Iris pigment epithelial cell (primary cell): ENCODE measurements around the gene XYLT1.

Experiments
- DNase-seq: peaks from one replicate; pipeline ENCODE4 v3.0.0-alpha.2; 2011; ENCODE audit warnings: low read depth

The XYLT1 gene

DNA sequence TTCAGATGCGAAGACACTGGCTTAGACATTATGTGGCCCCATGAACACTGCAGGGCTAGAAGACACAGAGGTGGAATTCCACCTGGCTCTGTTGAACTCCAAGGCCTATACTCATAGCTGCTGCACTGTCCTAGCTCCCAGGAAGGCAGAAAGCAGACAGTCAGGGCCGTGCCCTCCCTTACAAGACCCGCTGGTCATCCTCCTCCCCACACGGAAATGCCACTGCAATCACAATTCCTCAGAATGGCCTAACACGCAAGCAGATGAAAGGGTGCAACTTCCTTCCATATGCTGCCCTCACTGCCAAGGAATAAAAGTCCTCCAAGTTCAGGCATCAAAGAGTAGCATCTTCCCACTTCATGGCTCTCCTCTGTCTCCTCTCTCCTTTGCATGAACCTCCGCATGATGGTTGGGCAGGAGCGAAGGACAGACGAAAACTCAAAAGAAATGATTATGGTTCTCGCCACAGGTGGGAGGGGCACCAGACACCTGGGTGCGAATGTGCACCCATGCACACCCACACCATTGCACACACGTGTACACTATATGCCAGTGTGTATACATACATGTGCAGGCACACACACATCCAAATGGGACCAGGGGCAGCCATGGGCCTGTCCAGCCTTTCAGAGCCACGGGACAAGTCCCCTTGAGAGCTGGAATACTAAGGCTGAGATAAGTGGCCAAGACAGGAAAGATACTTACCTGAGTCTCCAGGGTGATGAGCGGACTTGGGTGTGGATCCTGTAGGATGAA lies 113.3 kb downstream of the XYLT1 start:
- no peak for DNase-seq

DNA sequence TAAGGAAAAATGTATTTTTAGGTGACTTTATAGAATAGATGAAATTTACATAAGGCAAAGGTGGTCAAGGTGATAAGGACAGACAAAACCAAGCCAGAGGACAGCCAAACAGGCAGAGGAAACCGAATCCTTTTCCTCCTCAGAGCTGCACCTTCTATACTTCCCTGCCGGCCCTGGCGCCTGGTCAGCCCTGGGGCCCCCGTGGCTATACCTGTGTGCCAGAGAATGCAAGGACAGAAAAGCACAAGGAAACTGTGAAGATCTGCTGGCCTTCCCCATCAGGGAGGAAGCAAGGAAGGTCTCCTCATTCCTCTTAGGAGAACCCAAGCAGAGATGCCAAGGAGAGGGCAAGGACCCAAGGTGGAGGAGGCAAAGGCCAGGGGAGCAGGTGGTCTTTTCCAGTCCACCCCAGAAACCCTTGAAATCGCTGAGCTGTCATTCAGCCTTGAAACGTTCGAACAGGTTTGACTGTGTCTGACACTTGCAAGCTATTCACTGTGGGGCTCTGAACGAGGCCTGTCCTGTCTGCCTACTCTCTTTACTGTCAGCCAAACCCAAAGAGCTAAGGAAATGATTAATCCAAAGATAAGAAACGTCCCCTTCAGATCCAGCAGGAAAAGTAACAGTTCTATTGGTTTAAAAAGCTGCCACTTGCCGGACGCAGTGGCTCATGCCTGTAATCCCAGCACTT lies 114.4 kb downstream of the XYLT1 start:
- no peak for DNase-seq

DNA sequence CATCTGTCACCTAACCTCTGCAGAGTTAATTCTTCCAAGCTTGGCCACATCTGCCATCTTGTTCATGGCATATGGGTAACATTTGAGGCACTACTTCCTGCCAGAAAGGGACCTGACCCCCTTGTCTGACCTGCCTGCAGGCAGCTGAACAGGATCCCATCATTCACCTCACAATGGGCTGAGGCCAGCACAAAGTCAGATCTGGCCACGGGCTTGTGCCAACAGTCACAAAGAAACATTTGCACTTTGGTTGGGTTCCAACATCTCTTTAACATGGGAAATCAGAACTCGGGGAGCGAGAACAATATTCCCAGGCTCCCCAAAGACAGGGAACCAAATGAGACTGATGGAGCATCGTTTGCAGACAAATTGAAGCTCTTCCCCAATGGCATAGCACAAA lies 116.1 kb downstream of the XYLT1 start:
- no peak for DNase-seq

DNA sequence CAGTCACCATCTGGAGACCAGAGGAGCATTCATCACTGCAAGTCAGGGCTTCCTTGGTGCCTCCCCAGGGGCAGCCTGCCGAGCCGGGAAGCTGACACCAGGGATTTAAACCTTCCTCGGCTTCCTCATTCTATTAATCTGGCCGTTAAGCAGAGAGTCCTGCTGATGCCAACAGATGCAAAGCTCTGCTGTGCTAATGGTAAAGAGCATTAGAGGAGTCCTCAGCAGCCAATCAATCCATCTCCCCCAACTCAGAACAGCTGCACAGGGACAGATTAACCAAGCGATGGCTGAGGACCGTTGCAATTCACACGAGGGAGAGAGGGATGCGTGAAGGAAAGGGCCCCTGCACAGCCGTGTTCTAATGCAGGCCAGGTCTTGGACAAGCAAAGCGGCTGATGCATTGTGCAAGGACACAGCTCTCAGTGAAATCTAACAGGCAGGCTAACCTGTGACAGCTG lies 116.6 kb downstream of the XYLT1 start:
- no peak for DNase-seq

DNA sequence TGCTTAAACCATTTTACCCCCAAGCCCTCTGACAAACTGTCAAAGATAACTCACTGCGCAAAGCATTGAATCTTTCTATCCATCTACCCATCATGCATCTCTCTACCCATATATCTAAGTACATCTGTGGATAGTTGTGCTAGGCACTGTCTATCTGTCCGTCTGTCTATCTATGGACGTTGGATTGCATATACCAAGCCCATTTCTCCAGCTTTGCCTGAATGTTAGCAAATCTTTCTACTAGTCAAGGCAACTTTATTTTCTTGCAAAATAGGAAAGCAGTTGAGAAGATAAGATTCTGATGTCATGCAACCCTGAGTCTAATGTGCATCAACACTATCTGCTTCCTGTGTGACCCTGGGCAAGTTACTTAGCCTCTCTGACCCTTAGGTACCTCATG lies 117.2 kb downstream of the XYLT1 start:
- DNase-seq = no peak

DNA sequence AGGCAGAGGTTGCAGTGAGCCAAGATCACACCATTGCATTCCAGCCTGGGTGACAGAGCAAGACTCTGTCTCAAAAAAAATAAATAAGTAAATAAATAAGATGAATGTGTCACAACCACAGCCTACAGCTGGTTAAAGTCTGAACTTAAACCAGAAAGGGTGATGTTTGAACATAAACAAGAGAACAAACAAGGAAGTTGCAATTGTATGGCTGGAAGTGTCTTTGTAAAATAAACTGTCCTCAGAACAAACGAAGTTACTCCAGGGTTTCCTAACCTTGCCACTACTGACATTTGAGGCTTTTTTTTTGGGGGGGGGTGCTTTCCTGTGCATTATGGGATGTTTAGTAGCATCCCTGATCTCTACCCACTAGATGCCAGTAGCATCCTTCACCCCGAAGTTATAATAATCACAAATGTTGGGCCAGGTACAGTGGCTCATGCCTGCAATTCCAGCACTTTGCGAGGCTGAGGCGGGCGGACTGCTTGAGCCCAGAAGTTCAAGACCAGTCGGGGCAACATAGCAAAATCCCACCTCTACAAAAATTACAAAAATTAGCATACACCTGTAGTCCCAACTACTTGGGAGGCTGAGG lies 119.2 kb downstream of the XYLT1 start:
- DNase-seq = no peak

DNA sequence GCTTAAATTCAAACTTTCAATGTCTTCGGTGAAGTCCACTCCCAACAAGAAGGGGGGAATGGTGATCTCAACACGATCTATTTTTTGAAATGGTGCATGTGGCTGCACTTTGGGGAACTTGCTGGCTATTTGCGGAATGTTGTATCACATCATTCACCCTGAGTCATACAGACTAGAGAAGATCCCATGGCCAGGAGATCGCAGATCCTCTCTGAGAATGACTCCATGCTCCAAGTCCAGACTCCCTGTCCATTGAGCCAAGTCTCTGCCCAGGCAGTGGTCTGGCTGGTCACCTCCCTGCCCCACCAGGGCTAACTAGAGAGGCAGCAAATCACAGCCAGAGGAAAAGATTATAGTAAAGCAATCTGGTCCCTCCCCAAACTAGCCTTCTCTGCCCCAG lies 120.6 kb downstream of the XYLT1 start:
- no peak for DNase-seq

DNA sequence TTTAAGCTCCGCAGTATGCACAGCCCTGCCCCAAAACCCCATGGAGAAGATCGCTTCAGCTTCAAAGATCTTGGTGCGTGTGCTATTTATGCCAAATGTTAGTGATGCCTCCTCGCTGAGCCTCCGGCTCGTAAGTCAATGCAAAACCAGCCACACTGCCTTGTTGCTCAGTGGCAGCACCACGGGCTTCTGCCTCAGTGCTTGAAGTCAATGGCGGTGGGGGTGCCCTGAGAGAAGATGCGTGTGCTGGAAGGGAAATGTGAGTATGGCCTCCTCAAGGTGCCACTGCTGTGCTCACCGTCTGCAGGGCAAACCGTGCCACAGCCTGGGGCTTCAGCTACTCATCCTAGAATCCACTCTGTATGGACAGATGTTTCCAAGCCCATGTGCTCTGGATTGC lies 121.9 kb downstream of the XYLT1 start:
- DNase-seq = no peak

DNA sequence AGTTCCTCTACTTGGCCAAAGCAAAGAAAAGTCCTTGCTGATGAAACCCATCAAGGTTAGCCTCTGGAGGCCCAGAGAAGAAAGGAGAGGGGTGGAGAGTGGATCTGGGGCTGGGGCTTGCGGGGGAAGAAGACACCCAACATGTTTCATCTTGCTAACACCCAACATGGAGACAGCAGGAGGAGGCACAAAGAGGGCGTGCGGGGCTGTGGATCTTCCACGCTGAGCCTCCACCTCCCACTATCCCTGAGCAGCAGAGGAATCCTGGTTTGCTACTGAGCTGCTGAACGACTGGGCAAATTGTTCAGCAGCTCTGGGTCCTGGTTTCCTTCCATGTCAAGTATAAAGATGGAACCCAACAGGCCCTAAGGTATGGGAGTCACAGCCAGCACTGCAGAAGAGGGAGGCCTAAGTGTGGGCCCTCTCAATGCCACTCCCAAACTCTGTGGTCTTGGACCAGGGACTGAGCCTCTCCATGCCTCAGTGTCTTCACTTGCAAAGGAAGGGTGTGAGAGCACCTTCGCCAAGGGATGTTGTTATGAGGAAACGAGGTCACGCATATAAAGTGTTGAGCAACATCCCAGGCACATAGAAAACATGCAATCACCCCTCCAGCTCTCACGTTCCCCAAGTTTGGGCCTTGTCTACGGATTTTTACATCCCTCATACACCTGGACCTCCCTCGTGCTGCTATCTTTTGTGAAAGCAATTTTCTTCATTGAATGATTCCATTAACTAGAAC lies 122.5 kb downstream of the XYLT1 start:
- no peak for DNase-seq

DNA sequence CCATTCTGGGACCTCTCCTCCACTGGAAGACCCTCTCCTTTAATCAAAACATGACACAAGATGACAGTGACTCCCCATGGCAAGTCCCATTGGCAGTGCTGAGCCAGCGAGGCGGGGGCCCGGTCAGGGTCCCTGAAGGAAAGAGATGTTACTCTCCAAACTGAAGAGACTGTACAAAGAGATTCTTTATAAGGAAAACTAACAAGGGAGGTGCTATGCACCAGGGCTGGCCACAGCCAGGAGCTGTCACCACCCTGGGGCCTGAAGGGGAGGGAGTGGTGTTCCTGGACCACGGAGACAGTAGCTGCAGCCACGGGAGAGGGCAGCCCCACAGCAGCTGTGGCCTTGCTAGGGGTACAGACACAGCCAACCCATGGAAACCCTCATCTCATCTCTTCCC lies 123.1 kb downstream of the XYLT1 start:
- no peak for DNase-seq

DNA sequence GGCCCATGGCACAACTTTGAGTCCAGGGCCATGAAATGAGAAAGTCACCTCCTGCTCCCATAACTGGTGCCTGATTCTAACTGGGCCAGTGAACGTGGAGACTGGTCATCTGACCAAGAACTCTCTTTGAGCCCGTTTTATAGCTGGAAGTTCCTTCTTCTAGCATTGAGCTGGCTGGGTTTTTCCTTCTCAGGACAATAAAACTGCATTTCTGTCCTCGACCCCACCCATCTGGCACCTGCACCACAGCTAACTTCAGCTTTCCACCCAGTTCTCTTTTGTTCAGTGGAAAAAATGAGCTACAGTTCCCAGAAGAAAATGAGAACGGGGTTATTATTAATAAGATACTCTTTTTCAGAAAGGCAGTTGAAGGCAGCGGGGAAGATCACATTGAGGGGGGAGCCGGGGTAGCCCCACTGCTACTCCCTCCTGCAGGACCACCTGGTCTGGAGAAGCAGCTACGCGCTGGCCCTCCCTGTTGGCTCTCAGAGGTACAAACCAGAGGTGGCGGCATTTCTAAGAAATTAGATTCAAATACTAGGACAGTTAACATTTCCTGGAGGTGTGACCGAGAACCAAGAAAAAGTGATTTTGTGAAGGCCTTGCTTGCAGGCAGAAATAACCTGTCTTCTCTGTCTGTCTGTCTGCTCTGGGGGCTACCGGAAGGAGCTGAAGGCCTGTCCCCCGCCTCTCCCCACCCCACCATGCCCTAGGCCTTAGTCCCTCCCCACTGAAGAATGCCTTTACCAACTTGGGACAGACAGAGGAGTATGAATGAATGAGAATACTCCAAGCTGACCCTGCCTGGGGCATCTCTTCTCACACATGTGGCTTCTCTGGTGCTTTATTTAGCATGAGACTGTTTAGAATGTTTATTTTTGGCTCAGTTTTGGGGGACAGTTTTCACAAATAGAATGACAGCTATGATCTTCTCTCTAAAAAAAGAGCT lies 123.9 kb downstream of the XYLT1 start:
- DNase-seq = no peak

DNA sequence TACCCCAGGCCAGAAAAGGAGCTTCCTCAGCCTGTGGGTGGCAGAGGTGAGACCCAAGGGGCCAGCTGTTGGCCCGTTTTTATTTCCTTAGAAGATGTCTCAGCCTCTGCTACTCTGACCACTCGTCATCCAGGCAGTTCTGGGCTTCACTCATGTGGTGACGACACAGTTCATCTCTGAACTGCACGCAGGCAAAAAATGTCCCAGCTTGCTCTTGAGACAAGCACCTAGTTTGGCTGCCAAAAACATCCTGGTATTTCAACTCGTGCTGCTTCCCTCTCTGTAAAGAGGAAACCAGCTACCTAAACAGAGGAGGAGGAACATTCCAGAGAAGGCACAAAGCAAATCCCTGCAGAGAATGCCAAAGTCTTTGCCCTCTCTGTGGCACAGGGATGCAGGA lies 125.7 kb downstream of the XYLT1 start:
- DNase-seq = no peak

DNA sequence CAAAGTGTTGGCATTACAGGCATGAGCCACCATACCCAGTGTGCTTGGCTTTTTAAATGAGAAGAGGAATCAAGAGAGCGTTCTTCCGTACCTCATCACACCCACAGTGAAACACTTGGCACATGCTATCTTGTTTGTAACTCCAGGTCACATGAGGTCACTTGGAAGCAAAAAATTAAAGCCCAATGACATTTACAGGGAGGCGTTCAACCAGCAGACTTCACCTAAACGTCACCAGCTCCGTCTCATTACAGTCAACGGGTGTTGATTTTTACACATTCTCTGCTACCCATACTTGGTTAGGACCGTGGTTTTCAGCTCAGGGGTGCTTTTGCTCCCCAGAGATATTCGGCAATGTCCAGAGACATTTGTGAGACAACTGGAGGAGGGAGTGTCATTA lies 127.0 kb downstream of the XYLT1 start:
- no peak for DNase-seq

DNA sequence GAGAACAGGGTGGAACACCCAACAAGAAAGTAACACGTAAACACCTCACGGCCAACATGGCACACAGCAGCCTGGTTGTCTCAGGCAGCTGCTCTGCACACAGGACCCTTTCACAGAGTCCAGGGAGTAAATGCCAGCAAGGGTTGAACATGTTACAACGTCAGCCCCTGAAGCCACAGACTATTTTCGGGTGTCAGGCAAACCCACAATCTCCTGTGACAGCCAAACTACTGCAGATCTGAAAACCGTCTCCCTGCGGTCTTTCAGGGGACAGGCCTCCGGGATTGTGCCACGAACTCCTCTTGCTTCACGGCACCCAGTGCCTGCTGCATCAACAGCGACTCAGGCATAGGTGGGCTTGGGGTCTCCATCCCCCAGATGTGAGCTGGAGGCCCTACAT lies 127.7 kb downstream of the XYLT1 start:
- DNase-seq = no peak

DNA sequence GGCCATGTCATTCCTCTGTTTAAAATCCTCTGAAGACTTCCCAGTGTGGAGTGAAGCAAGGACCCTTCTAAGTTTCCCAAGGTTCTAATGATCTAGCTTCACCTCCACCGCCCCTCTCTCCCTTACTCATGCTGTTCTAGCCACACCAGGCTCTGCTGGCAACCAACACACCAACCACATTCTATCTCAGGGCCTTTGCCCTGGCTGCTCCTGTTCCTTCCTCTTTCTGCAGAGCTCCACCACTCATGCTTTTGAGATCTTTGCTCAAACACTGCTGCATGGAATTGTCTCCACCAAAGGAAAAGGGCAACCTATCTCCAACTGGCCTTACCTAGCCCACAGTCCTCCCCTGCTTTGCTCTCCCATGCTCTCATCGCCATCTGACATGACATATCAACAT lies 128.7 kb downstream of the XYLT1 start:
- no peak for DNase-seq

DNA sequence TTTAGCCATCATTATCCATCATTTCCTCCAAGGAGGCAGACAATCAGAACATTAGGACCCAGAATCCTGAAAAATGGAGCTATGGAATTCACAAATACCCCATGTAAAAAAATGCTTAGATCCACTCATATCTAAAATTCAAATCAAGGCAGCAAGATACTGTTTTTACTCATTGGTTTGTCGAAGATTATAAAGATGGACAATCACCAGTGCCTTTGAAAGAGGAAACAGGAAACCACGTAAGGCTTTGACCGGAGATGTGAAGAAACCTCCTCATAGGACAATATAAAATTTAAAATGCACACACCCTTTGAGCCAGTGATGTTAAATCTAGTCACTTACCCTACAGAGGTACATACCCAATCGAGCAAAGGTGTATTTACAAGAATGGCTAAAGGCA lies 130.0 kb downstream of the XYLT1 start:
- no peak for DNase-seq

DNA sequence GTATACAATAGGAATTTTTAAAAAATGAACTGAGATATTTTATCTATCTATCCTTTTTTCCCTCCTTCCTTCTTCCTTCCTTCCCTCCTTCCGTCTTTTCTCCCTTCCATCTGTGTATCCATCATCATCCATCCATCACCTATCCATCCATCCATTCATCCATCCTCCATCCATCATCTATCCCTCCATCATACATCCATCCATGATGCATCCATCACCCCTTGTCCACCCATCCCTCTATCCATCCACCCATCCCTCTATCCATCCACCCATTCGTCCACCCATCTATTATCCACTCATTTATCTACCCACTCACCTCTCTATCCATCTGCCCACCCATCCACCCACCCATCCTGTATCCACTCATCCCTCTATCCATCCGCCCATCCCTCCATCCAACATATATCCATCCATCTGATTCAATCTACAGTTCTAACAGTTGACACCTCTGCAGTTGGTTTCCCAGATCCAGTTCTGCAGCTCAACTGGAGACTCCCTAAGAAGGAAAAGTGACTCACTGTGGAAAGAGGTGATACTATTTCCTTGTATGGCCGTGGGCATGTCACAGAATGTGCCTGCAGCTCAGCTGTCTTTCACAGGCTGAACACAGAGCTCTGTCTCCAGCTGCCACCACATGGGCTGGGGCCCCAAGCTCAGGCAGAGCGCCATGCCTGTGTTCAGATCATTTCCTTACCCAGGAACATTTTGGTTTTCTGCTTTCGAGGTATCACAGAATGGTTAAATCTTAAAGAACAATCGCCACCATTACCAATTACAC lies 130.8 kb downstream of the XYLT1 start:
- DNase-seq = no peak

DNA sequence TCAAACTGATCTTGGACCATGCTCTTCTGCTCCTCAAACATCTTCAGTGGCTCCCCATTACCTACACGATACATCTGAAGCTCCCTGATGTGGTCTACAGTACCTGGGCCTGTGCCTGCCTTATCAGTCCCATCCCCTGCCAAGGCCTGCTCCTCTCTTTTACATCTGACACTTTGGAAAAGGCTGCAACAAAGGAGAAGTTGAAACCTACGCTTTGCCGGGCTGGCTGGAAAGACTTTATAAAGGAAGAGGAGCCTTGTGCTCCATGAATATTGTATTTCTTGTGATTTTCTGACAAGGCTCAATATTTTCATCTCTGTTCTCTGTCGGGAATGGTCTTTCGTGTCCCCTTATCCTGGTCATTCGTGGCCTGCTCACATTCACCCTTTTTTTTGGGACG lies 132.5 kb downstream of the XYLT1 start:
- no peak for DNase-seq

DNA sequence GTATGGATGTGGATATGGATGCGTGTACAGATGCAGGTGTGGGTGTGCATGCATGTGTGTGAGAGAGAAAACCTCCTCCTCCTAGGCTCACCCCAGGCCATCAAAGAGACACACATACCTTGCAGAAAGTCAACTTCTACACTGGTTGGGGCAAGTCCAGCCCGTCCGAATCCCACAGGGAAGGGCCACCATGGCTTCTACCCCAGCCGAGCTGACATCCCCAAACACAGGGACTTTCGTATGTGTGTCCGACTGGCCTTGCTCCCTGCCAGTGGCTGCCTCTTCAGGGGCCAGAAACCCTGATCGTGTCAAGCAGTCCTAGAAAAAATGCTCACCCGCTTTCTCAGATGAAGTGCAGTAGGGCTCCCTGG lies 134.2 kb downstream of the XYLT1 start:
- no peak for DNase-seq

DNA sequence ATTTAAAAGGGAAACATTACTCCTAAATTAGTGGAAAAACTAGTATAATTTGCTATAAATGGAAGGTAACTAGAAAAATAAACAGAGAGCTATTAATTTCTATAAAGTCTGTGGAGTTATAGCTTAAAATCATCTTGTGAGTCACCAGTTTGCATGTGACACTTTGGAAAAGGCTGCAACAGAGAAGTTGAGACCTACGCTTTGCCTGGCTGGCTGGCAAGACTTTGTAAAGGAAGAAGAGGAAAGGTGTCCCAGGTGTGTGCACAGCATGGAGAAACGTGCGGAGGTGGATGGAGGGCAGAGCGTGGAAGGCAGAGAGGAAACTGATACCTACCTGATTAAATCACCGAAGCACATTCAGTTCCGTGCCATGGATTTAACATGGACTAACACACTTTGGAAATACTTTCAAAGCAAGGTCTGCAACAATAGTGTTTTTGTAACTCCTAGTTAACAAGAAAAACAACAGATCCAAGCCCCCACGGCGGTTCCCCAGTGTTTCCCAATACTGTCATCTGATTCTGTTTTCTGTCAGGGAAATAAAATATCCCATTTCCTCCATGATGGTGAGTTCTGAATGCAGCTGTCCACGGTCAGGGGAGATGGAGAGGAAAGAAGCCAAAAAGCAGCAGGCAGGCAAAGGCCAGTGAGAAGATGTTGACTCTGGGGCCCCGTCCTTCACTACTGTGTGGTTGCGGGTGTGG lies 134.8 kb downstream of the XYLT1 start:
- no peak for DNase-seq
